OCI-LY7 (cell line): Measurements from ENCODE around the gene JPH2. TPM values are rescaled to one million over a fixed set of nuclear protein-coding genes. Genes with fewer than 3 reads are reported as not detected.

Experiments used
- BruUV-seq: library from RNA; stranded (reverse); fragments of 400-500 nt; replicated peaks from 2 replicates; lab custom pipeline; 2021; lab: Mats Ljungman, UMichigan
- CTCF ChIA-PET: fragments of 300-600 bp; sonication (Branson Sonifier 250); formaldehyde crosslinking; loops from one replicate; lab custom pipeline; 2022; ENCODE audit warnings: antibody characterized with exemption; ENCODE audit not compliant: unreplicated experiment; lab: Charles Lee
- POLR2A ChIA-PET: fragments of 300-600 bp; sonication (Branson Sonifier 250); formaldehyde crosslinking; loops from one replicate; lab custom pipeline; 2022; ENCODE audit warnings: antibody characterized with exemption; lab: Charles Lee
- DNase-seq: peaks from one replicate; pipeline ENCODE4 v3.0.0-alpha.2; 2015; ENCODE audit warnings: low spot score
- H2AFZ ChIP-seq: fragments of 200-600 bp; sonication (generic), shearing (Covaris generic); 2 replicates; pipeline ENCODE4 v1.6.1; 2014; ENCODE audit warnings: mild to moderate bottlenecking, antibody characterized with exemption, low read length, moderate library complexity
- H3K27ac ChIP-seq: fragments of 200-600 bp; sonication (generic); 2 replicates; pipeline ENCODE4 v1.5.1; 2014; ENCODE audit warnings: mixed run types, low read depth, mild to moderate bottlenecking, moderate library complexity, low read length, inconsistent platforms; ENCODE audit not compliant: poor library complexity, severe bottlenecking
- H3K36me3 ChIP-seq: fragments of 200-600 bp; sonication (generic); 2 replicates; pipeline ENCODE4 v1.6.1; 2014; ENCODE audit warnings: mild to moderate bottlenecking, antibody characterized with exemption, low read length, moderate library complexity, mixed read lengths; ENCODE audit not compliant: insufficient read depth
- H3K4me1 ChIP-seq: fragments of 200-600 bp; sonication (generic); 2 replicates; pipeline ENCODE4 v1.5.1; 2014; ENCODE audit warnings: mild to moderate bottlenecking, low read length; ENCODE audit not compliant: insufficient read depth, poor library complexity, severe bottlenecking
- H3K4me2 ChIP-seq: fragments of 200-600 bp; sonication (generic); 2 replicates; pipeline ENCODE4 v1.6.1; 2014; ENCODE audit warnings: mild to moderate bottlenecking, low read length
- H3K4me3 ChIP-seq: fragments of 200-600 bp; sonication (generic); 2 replicates; pipeline ENCODE4 v1.5.1; 2014; ENCODE audit warnings: mild to moderate bottlenecking, low read depth, low read length; ENCODE audit not compliant: poor library complexity, severe bottlenecking
- H3K79me2 ChIP-seq: fragments of 200-600 bp; sonication (generic); 2 replicates; pipeline ENCODE4 v1.6.1; 2016; ENCODE audit warnings: low read depth, mild to moderate bottlenecking, low read length, moderate library complexity, mixed read lengths; ENCODE audit not compliant: insufficient read depth
- H3K9me2 ChIP-seq: fragments of 200-600 bp; sonication (generic); 2 replicates; pipeline ENCODE4 v1.6.1; 2016; ENCODE audit warnings: mild to moderate bottlenecking, low read length, mixed read lengths; ENCODE audit not compliant: insufficient read depth
- H3K9me3 ChIP-seq: fragments of 200-600 bp; sonication (generic); 2 replicates; pipeline ENCODE4 v1.6.1; 2014; ENCODE audit warnings: mild to moderate bottlenecking, mixed run types, low read length, mixed read lengths
- H4K20me1 ChIP-seq: fragments of 200-600 bp; sonication (generic); 2 replicates; pipeline ENCODE4 v1.6.1; 2014; ENCODE audit warnings: mild to moderate bottlenecking, antibody characterized with exemption, low read length, moderate library complexity, mixed read lengths; ENCODE audit not compliant: insufficient read depth
- EZH2phosphoT487 ChIP-seq: fragments of 200-600 bp; sonication (generic); IDR thresholded peaks from 2 replicates; pipeline ENCODE4 v1.6.1; 2018; ENCODE audit warnings: low read depth, borderline replicate concordance, mild to moderate bottlenecking, mixed run types, antibody characterized with exemption, low read length, moderate library complexity, mixed read lengths
- intact Hi-C: fragments of 100-400 bp; cut with micrococcal nuclease; formaldehyde crosslinking; loops from one replicate; pipeline ENCODE4 v1.10.0; 2022; ENCODE audit not compliant: unreplicated experiment
- total RNA-seq, 2 experiments: library from RNA; depleted of rRNA in 1 of 2; stranded (reverse); fragments of >200 nt in 1 of 2; shearing (Covaris generic) in 1 of 2; gene quantifications; 2 replicates each; pipeline ENCODE4 v1.2.3, GENCODE V29; 2014 to 2022
- TF ChIP-seq, protein P1 (sequence below): fragments of 200-600 bp; sonication (generic); conservative IDR thresholded peaks from 2 replicates; pipeline ENCODE4 v1.5.1; 2014; ENCODE audit warnings: mild to moderate bottlenecking, antibody characterized with exemption, low read length, moderate library complexity, mixed read lengths

Gene JPH2
- total RNA-seq, 2 experiments from 2014 or later = not detected

DNA sequence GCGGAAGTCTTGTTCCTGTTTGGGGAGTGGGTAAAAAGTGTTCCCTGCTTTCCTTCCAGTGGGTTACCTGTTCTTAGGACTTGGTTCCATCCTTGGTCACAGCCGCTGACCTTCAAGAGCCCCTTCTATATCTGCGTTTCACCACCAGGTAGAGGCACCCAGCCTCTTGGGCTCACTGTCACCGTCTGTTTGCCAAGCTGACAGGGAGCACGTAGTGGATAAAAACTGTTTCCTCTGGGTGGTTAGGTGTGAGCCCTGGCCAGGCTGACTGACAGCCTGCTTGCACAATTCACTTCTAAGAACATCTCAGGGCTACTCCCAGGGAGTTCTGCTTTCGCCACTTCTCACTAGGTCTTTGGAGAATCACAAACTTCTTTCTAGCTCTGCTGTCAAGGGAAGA, 1.8 kb upstream of the JPH2 start:
- H3K9me3 ChIP-seq = no peaks in the 10 kb centered on the region
- no peak overlapping the region for H2AFZ ChIP-seq
- ChIA-PET CTCF (no interaction called here), POLR2A (no interaction called here)
- H3K9me2 ChIP-seq = no peaks in the 10 kb centered on the region
- H3K27ac ChIP-seq = no peak overlapping the region
- no peak overlapping the region for H3K4me3 ChIP-seq
- no peak overlapping the region for H3K4me2 ChIP-seq
- no peaks in the 10 kb centered on the region for H3K36me3 ChIP-seq
- TF ChIP-seq, protein P1, sequence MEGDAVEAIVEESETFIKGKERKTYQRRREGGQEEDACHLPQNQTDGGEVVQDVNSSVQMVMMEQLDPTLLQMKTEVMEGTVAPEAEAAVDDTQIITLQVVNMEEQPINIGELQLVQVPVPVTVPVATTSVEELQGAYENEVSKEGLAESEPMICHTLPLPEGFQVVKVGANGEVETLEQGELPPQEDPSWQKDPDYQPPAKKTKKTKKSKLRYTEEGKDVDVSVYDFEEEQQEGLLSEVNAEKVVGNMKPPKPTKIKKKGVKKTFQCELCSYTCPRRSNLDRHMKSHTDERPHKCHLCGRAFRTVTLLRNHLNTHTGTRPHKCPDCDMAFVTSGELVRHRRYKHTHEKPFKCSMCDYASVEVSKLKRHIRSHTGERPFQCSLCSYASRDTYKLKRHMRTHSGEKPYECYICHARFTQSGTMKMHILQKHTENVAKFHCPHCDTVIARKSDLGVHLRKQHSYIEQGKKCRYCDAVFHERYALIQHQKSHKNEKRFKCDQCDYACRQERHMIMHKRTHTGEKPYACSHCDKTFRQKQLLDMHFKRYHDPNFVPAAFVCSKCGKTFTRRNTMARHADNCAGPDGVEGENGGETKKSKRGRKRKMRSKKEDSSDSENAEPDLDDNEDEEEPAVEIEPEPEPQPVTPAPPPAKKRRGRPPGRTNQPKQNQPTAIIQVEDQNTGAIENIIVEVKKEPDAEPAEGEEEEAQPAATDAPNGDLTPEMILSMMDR = no peak
- no peak for TF ChIP-seq EZH2phosphoT487
- peaks cover 12% of the 10 kb centered on the region for H3K4me1 ChIP-seq
- intact Hi-C loops = no loop called here
- no peaks in the 10 kb centered on the region for H3K79me2 ChIP-seq
- no peak for DNase-seq
- BruUV-seq = no TSS peak
- H4K20me1 ChIP-seq = no peaks in the 10 kb centered on the region

DNA sequence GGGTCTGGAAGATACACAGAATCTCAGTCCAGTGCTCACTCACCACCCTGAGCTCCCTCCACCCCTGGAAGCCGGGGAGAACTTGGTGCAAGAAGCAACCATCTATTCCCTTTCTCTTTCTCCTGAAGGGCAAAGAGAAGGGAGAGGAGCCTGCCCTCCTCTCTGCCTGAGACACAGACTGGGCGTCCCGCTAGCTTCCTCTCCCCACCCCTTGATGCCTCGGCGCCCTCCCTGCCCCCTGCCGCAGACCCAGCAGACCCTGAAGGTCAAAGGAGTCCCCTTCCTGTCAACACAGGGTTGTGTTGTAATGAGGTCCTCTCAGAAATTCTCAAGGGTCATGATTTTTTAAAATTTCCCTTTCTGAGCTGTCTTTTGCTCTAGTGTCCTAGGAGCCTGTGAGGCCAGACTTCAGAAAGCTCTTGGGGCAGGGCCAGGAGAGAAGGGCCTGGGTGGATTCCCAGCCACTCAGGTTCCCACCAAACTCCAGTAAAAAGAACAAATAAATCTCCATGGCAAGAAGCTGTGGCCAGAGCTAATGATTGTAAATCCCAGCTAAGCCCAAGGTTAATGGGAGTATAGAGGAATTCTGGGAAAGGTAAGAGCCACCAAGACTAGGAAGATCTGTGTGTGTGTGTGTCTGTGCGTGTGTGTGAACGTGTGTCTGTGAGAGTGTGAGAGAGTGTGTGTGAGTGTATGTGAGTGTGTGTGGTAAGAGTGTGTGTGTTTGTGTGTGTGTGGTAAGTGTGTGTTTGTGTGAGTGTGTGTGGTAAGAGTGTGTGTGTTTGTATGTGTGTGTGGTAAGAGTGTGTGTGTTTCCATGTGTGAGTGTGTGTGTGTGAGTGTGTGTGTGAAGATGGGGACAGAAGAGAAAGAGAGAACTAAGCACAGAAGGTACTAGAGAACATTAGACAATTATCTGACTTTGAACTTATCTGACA, 1.1 kb upstream of the JPH2 start:
- Histone ChIP-seq H3K36me3 (no peaks in the 10 kb centered on the region), H3K4me1 (peaks cover 12% of the 10 kb centered on the region), H3K27ac (no peak overlapping the region), H3K9me2 (no peaks in the 10 kb centered on the region), H3K79me2 (no peaks in the 10 kb centered on the region), H3K9me3 (no peaks in the 10 kb centered on the region), H3K4me3 (no peak overlapping the region), H3K4me2 (peak overlapping the region; percentile 49), H4K20me1 (no peaks in the 10 kb centered on the region), H2AFZ (peak overlapping the region; percentile 65)
- no TSS peak for BruUV-seq
- peak; percentile 41 for DNase-seq
- intact Hi-C loops = no loop called here
- TF ChIP-seq, protein P1 = no peak
- no peak for TF ChIP-seq EZH2phosphoT487
- POLR2A ChIA-PET = no interaction called here
- CTCF ChIA-PET = interaction anchor here (1.2 kb wide), 1 partner anchor 68 kb away, joined by 5 read pairs; no protein-coding TSS in a partner anchor

DNA sequence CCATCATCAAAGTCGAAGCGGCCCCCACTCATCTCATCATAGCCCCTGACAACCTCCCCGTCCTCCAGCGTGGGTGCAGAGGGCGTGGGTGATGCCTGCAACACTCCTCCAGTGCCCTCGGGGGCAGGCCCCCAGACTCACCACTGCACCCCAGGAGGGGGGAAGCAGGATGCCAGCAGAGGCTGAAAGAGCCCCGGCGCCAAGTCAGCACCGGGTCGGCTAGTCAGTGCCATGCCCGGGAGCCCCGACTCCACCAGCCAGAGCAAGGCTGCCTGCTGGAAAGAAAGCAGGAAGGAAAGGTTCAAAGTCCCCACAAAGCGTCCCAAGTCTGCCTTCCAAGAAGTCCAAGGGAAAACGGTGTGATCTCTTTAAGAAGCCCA, 324 bp downstream of the JPH2 start:
- ChIA-PET POLR2A (no interaction called here), CTCF (no interaction called here)
- Histone ChIP-seq H2AFZ (no peak overlapping the region), H3K4me3 (no peak overlapping the region), H3K4me2 (no peak overlapping the region), H3K79me2 (no peaks in the 10 kb centered on the region), H3K27ac (no peak overlapping the region), H3K9me3 (no peaks in the 10 kb centered on the region), H3K36me3 (no peaks in the 10 kb centered on the region), H3K9me2 (no peaks in the 10 kb centered on the region), H3K4me1 (peaks cover 12% of the 10 kb centered on the region), H4K20me1 (no peaks in the 10 kb centered on the region)
- intact Hi-C loops = no loop called here
- no peak for DNase-seq
- BruUV-seq = no TSS peak
- no peak for TF ChIP-seq EZH2phosphoT487
- TF ChIP-seq, protein P1 = no peak
